Epithelial cell of prostate (primary cell): ENCODE data around the gene CCDC54.
A peak's percentile ranks its signal among the peaks of the same experiment; 100 is the strongest.

Experiments
- DNase-seq: peaks from one replicate; pipeline ENCODE4 v3.0.0-alpha.2; 2011; ENCODE audit warnings: low read depth, low spot score
- H3K27ac ChIP-seq: fragments of 450-650 bp; 2 replicates; pipeline ENCODE4 v1.5.1; 2017; ENCODE audit warnings: mild to moderate bottlenecking

Gene CCDC54

GRCh38 chr3:107387555-107387954, 10.3 kb downstream of the CCDC54 start:
- no peak overlapping the region for H3K27ac ChIP-seq
- no peak for DNase-seq

- peak; percentile 27 for DNase-seq
- H3K27ac ChIP-seq: peak overlapping the region; percentile 72
Measured at GRCh38 chr3:107392549-107393165, 15.4 kb downstream of the CCDC54 start.

GRCh38 chr3:107394502-107394901, 17.3 kb downstream of the CCDC54 start:
- H3K27ac ChIP-seq: no peak overlapping the region
- no peak for DNase-seq

- H3K27ac ChIP-seq: no peak overlapping the region
- DNase-seq: no peak
Measured at GRCh38 chr3:107395066-107395465, 17.8 kb downstream of the CCDC54 start.

GRCh38 chr3:107401301-107401700, 24.1 kb downstream of the CCDC54 start:
- no peak for DNase-seq
- no peak overlapping the region for H3K27ac ChIP-seq

GRCh38 chr3:107402214-107402613, 25.0 kb downstream of the CCDC54 start:
- no peak for DNase-seq
- no peak overlapping the region for H3K27ac ChIP-seq

GRCh38 chr3:107404727-107405469, 27.7 kb downstream of the CCDC54 start:
- no peak overlapping the region for H3K27ac ChIP-seq
- DNase-seq: no peak

GRCh38 chr3:107407355-107407754, 30.1 kb downstream of the CCDC54 start:
- DNase-seq: no peak
- no peak overlapping the region for H3K27ac ChIP-seq

- DNase-seq: no peak
- no peak overlapping the region for H3K27ac ChIP-seq
Measured at GRCh38 chr3:107408513-107408912, 31.3 kb downstream of the CCDC54 start.

- DNase-seq: no peak
Measured at GRCh38 chr3:107409365-107409764, 32.1 kb downstream of the CCDC54 start.

GRCh38 chr3:107410606-107411005, 33.4 kb downstream of the CCDC54 start:
- H3K27ac ChIP-seq: no peak overlapping the region
- no peak for DNase-seq

More at GRCh38 chr3:107409365-107409764, 32.1 kb downstream of the CCDC54 start:
- no peak overlapping the region for H3K27ac ChIP-seq

- no peak for DNase-seq
Measured at GRCh38 chr3:107411056-107411455, 33.8 kb downstream of the CCDC54 start.

GRCh38 chr3:107411779-107412178, 34.5 kb downstream of the CCDC54 start:
- H3K27ac ChIP-seq: no peak overlapping the region
- no peak for DNase-seq

More at GRCh38 chr3:107411056-107411455, 33.8 kb downstream of the CCDC54 start:
- no peak overlapping the region for H3K27ac ChIP-seq

GRCh38 chr3:107412376-107412775, 35.1 kb downstream of the CCDC54 start:
- DNase-seq: no peak
- no peak overlapping the region for H3K27ac ChIP-seq

GRCh38 chr3:107413264-107413663, 36.0 kb downstream of the CCDC54 start:
- H3K27ac ChIP-seq: no peak overlapping the region
- no peak for DNase-seq

GRCh38 chr3:107414325-107414964, 37.2 kb downstream of the CCDC54 start:
- no peak for DNase-seq
- no peak overlapping the region for H3K27ac ChIP-seq

GRCh38 chr3:107416138-107416537, 38.9 kb downstream of the CCDC54 start:
- DNase-seq: no peak

GRCh38 chr3:107416886-107417285, 39.6 kb downstream of the CCDC54 start:
- DNase-seq: no peak
- H3K27ac ChIP-seq: no peak overlapping the region

More at GRCh38 chr3:107416138-107416537, 38.9 kb downstream of the CCDC54 start:
- no peak overlapping the region for H3K27ac ChIP-seq

GRCh38 chr3:107421170-107421792, 44.0 kb downstream of the CCDC54 start:
- no peak for DNase-seq
- H3K27ac ChIP-seq: no peak overlapping the region

- no peak for DNase-seq
- H3K27ac ChIP-seq: no peak overlapping the region
Measured at GRCh38 chr3:107421881-107422280, 44.6 kb downstream of the CCDC54 start.

GRCh38 chr3:107425033-107425432, 47.8 kb downstream of the CCDC54 start:
- no peak overlapping the region for H3K27ac ChIP-seq
- no peak for DNase-seq
